Measurements from ENCODE around the gene ZNF747.

- TF ChIP-seq CTCF (IDR thresholded peaks at IDR 0.05) (no peak), EP300 (IDR thresholded peaks at IDR 0.05; ENCODE audit: low read depth) (no peak), POLR2A (IDR thresholded peaks at IDR 0.05) (no peak)
These were observed 46.8 kb upstream of the ZNF747 start for GRCh38 chr16:30581457-30581856.

Data from transverse colon (tissue), 3 donors.